ENCODE measurements around the gene ETFDH.

Gene ETFDH

DNA sequence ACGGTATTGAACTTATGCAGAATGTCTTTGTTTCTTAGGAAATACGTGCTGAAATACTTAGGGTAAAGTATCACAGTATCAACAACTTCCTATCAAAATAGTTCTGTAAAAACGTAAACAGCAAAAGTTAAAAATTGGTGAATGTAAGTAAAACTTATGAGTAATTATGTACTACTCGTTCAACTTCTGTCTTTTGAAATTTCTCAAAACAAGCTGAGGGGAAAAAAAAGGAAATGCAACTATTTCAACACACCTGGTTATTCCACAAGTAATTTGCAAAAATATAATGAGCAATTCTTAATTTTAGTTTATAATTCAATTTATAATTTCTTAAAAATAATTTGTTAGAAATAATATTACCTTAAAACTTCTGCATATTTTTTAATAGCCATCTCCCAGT, 42.8 kb downstream of the ETFDH start:
- TF ChIP-seq, protein P1, sequence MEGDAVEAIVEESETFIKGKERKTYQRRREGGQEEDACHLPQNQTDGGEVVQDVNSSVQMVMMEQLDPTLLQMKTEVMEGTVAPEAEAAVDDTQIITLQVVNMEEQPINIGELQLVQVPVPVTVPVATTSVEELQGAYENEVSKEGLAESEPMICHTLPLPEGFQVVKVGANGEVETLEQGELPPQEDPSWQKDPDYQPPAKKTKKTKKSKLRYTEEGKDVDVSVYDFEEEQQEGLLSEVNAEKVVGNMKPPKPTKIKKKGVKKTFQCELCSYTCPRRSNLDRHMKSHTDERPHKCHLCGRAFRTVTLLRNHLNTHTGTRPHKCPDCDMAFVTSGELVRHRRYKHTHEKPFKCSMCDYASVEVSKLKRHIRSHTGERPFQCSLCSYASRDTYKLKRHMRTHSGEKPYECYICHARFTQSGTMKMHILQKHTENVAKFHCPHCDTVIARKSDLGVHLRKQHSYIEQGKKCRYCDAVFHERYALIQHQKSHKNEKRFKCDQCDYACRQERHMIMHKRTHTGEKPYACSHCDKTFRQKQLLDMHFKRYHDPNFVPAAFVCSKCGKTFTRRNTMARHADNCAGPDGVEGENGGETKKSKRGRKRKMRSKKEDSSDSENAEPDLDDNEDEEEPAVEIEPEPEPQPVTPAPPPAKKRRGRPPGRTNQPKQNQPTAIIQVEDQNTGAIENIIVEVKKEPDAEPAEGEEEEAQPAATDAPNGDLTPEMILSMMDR (IDR thresholded peaks at IDR 0.05; ENCODE audit: control insufficient read depth, extremely low read depth, insufficient read depth): no peak
- no peak overlapping the region for H3K4me3 ChIP-seq (ENCODE audit: low read depth, low read length)
- DNase-seq (ENCODE audit: low read depth): no peak

- DNase-seq (ENCODE audit: low read depth): no peak
- TF ChIP-seq, protein P1 (IDR thresholded peaks at IDR 0.05; ENCODE audit: control insufficient read depth, extremely low read depth, insufficient read depth): no peak
- no peak overlapping the region for H3K4me3 ChIP-seq (ENCODE audit: low read depth, low read length)
Observed at GRCh38 chr4:158715802-158716201, 43.7 kb downstream of the ETFDH start.

- DNase-seq (ENCODE audit: low read depth): no peak
- peak overlapping the region; percentile 83 for H3K4me3 ChIP-seq (ENCODE audit: low read depth, low read length)
- TF ChIP-seq, protein P1 (IDR thresholded peaks at IDR 0.05; ENCODE audit: control insufficient read depth, extremely low read depth, insufficient read depth): no peak
Observed at GRCh38 chr4:158721680-158722079, 49.6 kb downstream of the ETFDH start.

DNA sequence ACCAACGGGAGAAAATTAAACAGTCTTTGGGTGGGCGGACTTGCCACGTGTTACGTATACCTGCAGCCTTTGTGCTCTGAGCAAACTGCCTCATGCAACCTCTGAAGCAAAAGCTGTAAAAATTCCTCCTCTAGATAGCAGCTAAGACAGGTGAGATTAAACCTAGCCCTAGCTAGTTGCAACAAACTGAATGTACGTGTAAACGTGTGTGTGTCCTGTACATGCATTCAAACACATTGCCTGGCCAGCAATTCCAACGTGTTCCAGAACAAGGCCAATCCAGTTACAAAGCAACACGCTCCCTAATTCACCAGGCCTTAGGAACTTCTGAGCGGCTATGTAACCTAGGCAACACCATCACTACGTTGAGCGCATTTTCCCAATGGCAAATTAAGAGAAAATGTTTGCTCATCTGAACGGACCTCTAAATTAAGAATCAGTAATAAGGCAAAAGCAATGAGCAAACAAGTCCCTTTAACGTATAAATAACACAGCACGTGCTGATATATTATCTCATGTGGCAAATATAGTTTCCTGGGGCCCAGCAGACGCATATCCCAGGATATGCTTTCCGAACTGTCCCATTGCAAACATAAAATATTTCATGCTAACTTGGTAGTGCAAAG, 50.3 kb downstream of the ETFDH start:
- TF ChIP-seq, protein P1 (IDR thresholded peaks at IDR 0.05; ENCODE audit: control insufficient read depth, extremely low read depth, insufficient read depth): no peak
- H3K4me3 ChIP-seq (ENCODE audit: low read depth, low read length): peak overlapping the region; percentile 83
- peak; percentile 26 for DNase-seq (ENCODE audit: low read depth)

DNA sequence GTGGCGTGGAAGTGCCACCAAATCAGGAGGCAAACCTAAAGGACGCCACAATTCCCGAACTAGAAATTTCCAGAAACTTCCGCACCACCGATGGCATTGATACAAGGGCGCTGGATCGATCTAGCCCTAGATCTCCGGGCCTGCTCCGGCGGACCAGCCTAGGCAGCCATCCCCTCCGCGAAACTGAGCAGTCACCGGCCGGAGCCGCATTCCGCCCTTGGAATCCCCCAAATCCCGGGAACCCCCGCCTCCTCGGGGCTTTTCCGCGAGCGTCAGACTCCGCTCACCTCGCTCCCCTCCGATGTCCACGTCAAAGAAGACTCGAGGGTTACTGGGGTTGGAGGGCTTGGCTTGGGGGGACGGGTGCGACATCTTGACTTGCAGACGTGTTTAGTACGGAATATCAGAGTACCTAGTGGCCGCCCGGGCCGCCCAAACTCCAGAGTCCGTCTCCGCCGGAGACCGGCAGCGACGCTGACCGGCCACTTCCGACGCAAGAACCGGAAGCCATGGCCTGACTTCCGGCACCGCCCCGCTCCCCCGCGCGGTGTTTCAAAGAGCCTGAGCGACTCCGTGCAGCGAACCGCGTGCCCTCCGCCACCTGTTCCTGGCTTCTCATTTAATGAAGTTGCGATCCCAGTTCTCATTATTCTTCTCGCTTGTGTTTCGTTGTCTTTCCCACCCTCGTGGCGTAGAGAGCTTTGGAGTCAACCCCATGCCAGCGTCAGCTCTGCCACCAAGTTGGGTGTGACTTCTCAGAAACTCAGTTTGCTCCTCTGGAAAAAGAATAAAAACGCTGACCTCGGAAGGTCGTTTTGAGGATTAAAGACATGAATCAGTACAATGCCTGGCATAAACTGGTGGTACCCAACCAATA, 51.1 kb downstream of the ETFDH start, which contains the start of gene PPID:
TSS of gene PPID (minus strand) at position 480 of the 877 bp plus-strand sequence. CDS start at position 372, 108 bp downstream.
- peak within 1 kb of the TSS; percentile 83 for H3K4me3 ChIP-seq (ENCODE audit: low read depth, low read length)
- peak; percentile 53 for DNase-seq (ENCODE audit: low read depth)
- TF ChIP-seq, protein P1 (IDR thresholded peaks at IDR 0.05; ENCODE audit: control insufficient read depth, extremely low read depth, insufficient read depth): no peak

- DNase-seq (ENCODE audit: low read depth): no peak
- TF ChIP-seq, protein P1 (IDR thresholded peaks at IDR 0.05; ENCODE audit: control insufficient read depth, extremely low read depth, insufficient read depth): no peak
- no peak overlapping the region for H3K4me3 ChIP-seq (ENCODE audit: low read depth, low read length)
Observed at GRCh38 chr4:158724637-158725036, 52.5 kb downstream of the ETFDH start.
